Urinary bladder (tissue), 4 donors: ENCODE results near the gene SORCS1. TPM values are rescaled to one million over a fixed set of nuclear protein-coding genes. Genes with fewer than 3 reads are reported as not detected.

Experiments
- DNase-seq: peaks from one replicate; pipeline ENCODE4 v3.0.0-alpha.2; 2015; ENCODE audit errors: extremely low spot score
- H3K27ac ChIP-seq: one replicate; pipeline ENCODE4 v1.5.1; 2013; ENCODE audit warnings: low read depth, mild to moderate bottlenecking, moderate library complexity
- H3K36me3 ChIP-seq: one replicate; pipeline ENCODE4 v1.6.1; 2013; ENCODE audit warnings: mild to moderate bottlenecking, moderate library complexity; ENCODE audit not compliant: insufficient read depth
- H3K4me1 ChIP-seq: one replicate; pipeline ENCODE4 v1.6.1; 2013; ENCODE audit warnings: mild to moderate bottlenecking, moderate library complexity; ENCODE audit not compliant: insufficient read depth
- H3K4me3 ChIP-seq: one replicate; pipeline ENCODE4 v1.5.1; 2013; ENCODE audit warnings: low read depth, low read length
- whole genome bisulfite sequencing: extraction: QIAGEN DNeasy Blood & Tissue Kit; methylation state at CpG from one replicate; pipeline ENCODE4 v1.1.7; 2013; 5-methylcytosine and 5-hydroxymethylcytosine counted together
- polyA plus RNA-seq: library from polyadenylated mRNA; stranded (reverse); fragments of 200-250 nt; gene quantifications from one replicate; pipeline ENCODE4 v1.2.3, GENCODE V29; 2013
- total RNA-seq: library from RNA; depleted of rRNA; stranded (reverse); fragments of >200 nt; gene quantifications from one replicate; pipeline ENCODE4 v1.2.3, GENCODE V29; 2014
- donor health status: healthy with polysubstance abuse.
- donor health status: healthy.

Gene SORCS1
- total and polyA plus RNA-seq, 2 donors, result 9.3 to 14.8 TPM

GRCh38 chr10:106956216-106956915 is 208.1 kb downstream of the SORCS1 start:
- WGBS, result 89% methylated on average over 4 of the region's 4 CpGs
- H3K36me3 ChIP-seq, result no peaks in the 10 kb centered on the region

GRCh38 chr10:106955133-106955532 is 209.4 kb downstream of the SORCS1 start:
- Histone ChIP-seq H3K4me3 (no peak overlapping the region), H3K36me3 (no peaks in the 10 kb centered on the region), H3K27ac (no peak overlapping the region), H3K4me1 (no peaks in the 10 kb centered on the region)
- no peak for DNase-seq
- 97% methylated on average over 9 of the region's 9 CpGs for WGBS

More at GRCh38 chr10:106956216-106956915, 208.1 kb downstream of the SORCS1 start:
- Histone ChIP-seq H3K4me3 (no peak overlapping the region), H3K4me1 (no peaks in the 10 kb centered on the region), H3K27ac (no peak overlapping the region)
- DNase-seq, result no peak

- no peaks in the 10 kb centered on the region for H3K36me3 ChIP-seq
- WGBS, result 86% methylated on average over 1 of the region's 1 CpG
- H3K4me1 ChIP-seq, result no peaks in the 10 kb centered on the region
- no peak for DNase-seq
- no peak overlapping the region for H3K4me3 ChIP-seq
- no peak overlapping the region for H3K27ac ChIP-seq
These were observed 212.5 kb downstream of the SORCS1 start for GRCh38 chr10:106952033-106952432.

- no peak for DNase-seq
- Histone ChIP-seq H3K36me3 (no peaks in the 10 kb centered on the region), H3K4me1 (no peaks in the 10 kb centered on the region), H3K4me3 (no peak overlapping the region), H3K27ac (no peak overlapping the region)
- WGBS, result 85% methylated on average over 5 of the region's 5 CpGs
These were observed 214.6 kb downstream of the SORCS1 start for GRCh38 chr10:106949680-106950478.

- Histone ChIP-seq H3K36me3 (no peaks in the 10 kb centered on the region), H3K4me3 (no peak overlapping the region), H3K4me1 (no peaks in the 10 kb centered on the region), H3K27ac (no peak overlapping the region)
- WGBS, result 94% methylated on average over 3 of the region's 3 CpGs
- no peak for DNase-seq
These were observed 216.9 kb downstream of the SORCS1 start for GRCh38 chr10:106947643-106948042.

GRCh38 chr10:106942035-106942662 is 222.4 kb downstream of the SORCS1 start:
- Histone ChIP-seq H3K27ac (no peak overlapping the region), H3K4me3 (no peak overlapping the region), H3K36me3 (no peaks in the 10 kb centered on the region), H3K4me1 (no peaks in the 10 kb centered on the region)
- DNase-seq, result no peak
- 87% methylated on average over 4 of the region's 4 CpGs for WGBS

- 80% methylated on average over 5 of the region's 5 CpGs for WGBS
- Histone ChIP-seq H3K36me3 (no peaks in the 10 kb centered on the region), H3K4me1 (no peaks in the 10 kb centered on the region), H3K27ac (no peak overlapping the region), H3K4me3 (no peak overlapping the region)
- no peak for DNase-seq
These were observed 223.0 kb downstream of the SORCS1 start for GRCh38 chr10:106941297-106942034.

- 44% methylated on average over 1 of the region's 1 CpG for WGBS
- no peaks in the 10 kb centered on the region for H3K4me1 ChIP-seq
- no peak for DNase-seq
- H3K36me3 ChIP-seq, result no peaks in the 10 kb centered on the region
- no peak overlapping the region for H3K27ac ChIP-seq
- no peak overlapping the region for H3K4me3 ChIP-seq
These were observed 226.0 kb downstream of the SORCS1 start for GRCh38 chr10:106938513-106938912.

- H3K36me3 ChIP-seq, result no peaks in the 10 kb centered on the region
- no peaks in the 10 kb centered on the region for H3K4me1 ChIP-seq
- no peak for DNase-seq
- H3K4me3 ChIP-seq, result no peak overlapping the region
- no peak overlapping the region for H3K27ac ChIP-seq
These were observed 228.5 kb downstream of the SORCS1 start for GRCh38 chr10:106935978-106936451.

- no peak for DNase-seq
- Histone ChIP-seq H3K4me1 (no peaks in the 10 kb centered on the region), H3K27ac (no peak overlapping the region), H3K4me3 (no peak overlapping the region), H3K36me3 (no peaks in the 10 kb centered on the region)
- 60% methylated on average over 1 of the region's 1 CpG for WGBS
These were observed 232.7 kb downstream of the SORCS1 start for GRCh38 chr10:106931853-106932249.

- no peaks in the 10 kb centered on the region for H3K4me1 ChIP-seq
- no peak overlapping the region for H3K27ac ChIP-seq
- no peaks in the 10 kb centered on the region for H3K36me3 ChIP-seq
- no peak for DNase-seq
- H3K4me3 ChIP-seq, result no peak overlapping the region
- WGBS, result 64% methylated on average over 5 of the region's 5 CpGs
These were observed 233.2 kb downstream of the SORCS1 start for GRCh38 chr10:106931159-106931852.

GRCh38 chr10:106930751-106931150 is 233.8 kb downstream of the SORCS1 start:
- DNase-seq, result no peak
- H3K27ac ChIP-seq, result no peak overlapping the region
- H3K4me1 ChIP-seq, result no peaks in the 10 kb centered on the region
- 72% methylated on average over 1 of the region's 1 CpG for WGBS
- H3K4me3 ChIP-seq, result no peak overlapping the region
- no peaks in the 10 kb centered on the region for H3K36me3 ChIP-seq
